AG09319 (cell line): Measurements from ENCODE around the gene GNG8.

Experiments used
- DNase-seq: peaks from one replicate; pipeline ENCODE4 v3.0.0-alpha.2; 2010; ENCODE audit warnings: low read depth; ENCODE audit errors: extremely low read depth
- TF ChIP-seq, protein P1 (sequence below): IDR thresholded peaks from 2 replicates; pipeline ENCODE4 v1.5.1; 2011; ENCODE audit warnings: low read depth, mild to moderate bottlenecking, inconsistent platforms, low read length, moderate library complexity

Gene GNG8

DNA sequence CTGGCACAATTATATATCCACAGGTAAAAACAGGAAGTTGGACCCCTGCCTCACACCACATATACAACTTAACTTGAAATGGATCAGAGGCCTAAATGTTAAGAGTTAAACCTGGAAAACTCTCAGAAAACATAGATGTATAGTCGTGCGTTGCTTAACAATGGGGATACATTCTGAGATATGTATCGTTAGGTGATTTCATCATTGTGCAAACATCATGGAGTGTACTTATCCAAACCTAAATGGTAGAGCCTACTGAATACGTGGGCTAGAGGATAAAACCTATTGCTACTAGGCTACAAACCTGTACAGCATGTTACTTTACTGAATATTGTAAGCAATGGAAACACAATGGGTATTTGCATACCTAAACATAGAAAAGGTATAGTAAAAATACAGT lies 49.7 kb downstream of the GNG8 start:
- no peak for DNase-seq
- TF ChIP-seq, protein P1, sequence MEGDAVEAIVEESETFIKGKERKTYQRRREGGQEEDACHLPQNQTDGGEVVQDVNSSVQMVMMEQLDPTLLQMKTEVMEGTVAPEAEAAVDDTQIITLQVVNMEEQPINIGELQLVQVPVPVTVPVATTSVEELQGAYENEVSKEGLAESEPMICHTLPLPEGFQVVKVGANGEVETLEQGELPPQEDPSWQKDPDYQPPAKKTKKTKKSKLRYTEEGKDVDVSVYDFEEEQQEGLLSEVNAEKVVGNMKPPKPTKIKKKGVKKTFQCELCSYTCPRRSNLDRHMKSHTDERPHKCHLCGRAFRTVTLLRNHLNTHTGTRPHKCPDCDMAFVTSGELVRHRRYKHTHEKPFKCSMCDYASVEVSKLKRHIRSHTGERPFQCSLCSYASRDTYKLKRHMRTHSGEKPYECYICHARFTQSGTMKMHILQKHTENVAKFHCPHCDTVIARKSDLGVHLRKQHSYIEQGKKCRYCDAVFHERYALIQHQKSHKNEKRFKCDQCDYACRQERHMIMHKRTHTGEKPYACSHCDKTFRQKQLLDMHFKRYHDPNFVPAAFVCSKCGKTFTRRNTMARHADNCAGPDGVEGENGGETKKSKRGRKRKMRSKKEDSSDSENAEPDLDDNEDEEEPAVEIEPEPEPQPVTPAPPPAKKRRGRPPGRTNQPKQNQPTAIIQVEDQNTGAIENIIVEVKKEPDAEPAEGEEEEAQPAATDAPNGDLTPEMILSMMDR: no peak

DNA sequence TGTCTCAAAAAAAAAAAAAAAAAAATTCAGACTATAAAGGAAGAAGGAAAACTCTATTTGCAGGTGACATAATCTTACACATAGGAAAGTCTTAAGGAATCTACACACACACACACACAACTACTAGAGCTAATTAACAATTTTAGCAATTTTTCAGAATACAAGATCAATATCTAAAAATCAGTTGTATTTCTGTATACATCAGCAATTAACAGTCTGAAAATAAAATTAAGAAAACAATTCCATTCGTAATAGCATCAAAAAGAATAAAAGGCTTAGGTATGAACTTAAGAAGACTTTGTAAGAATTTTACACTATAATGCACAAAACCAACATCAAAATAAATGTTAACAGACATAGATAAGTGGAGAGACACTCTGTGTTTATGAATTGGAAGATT lies 50.5 kb downstream of the GNG8 start:
- TF ChIP-seq, protein P1: no peak
- no peak for DNase-seq
